Renal pelvis (tissue), 4 donors: Measurements from ENCODE around the gene TSC1. TPM values are rescaled to one million over a fixed set of nuclear protein-coding genes. Genes with fewer than 3 reads are reported as not detected.

ENCODE experiments used
- DNase-seq: peaks from one replicate; pipeline ENCODE4 v3.0.0-alpha.2; 2013
- polyA plus RNA-seq, 3 donors: library from polyadenylated mRNA; unstranded; fragments of 120-200 nt; gene quantifications; one replicate each; pipeline ENCODE4 v1.2.1, GENCODE V29; 2013; ENCODE audit not compliant: insufficient read length in 3 of 3

TSC1 gene
- polyA plus RNA-seq, 3 donors: 38.3 to 67.8 (median 56.3) TPM

DNA sequence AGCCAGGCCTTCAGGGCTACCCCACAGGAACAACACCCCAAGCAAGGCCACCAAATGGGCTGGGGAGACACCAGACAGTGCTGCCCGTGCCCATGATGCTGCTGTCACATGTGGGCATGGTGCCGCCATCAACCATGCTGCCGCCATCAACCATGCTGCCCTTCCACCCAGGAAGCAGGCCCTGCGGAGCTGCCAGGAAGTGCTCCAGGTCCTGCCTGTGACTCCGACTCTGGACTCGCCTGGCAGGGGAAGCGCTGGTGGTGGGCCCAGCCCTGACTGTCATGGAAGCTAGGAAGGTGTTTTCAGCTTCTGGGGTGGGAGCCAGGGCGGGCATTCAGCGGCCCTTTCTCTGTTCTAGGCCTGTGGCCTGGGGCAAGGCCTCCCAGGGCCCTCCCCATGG, 75.2 kb downstream of the TSC1 start:
- DNase-seq: no peak

DNA sequence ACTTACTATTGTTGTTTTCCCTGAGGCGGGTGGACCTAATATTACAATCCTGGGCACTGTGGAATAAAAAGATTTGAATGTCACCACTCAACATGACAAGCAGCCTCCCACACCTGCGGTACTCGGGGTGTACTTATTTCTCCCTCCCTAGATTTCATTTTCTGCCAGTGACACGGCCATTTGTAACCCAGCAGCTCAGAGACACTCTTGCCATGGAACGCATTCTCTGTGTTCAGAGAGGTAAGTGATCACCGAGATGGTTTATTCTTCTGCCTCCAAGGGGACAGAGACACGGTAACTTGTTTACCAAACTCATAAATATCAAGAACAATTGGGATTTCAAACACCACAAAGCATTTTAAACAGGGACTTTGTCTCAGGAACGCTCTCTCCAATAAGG, 77.5 kb downstream of the TSC1 start:
- DNase-seq: no peak

DNA sequence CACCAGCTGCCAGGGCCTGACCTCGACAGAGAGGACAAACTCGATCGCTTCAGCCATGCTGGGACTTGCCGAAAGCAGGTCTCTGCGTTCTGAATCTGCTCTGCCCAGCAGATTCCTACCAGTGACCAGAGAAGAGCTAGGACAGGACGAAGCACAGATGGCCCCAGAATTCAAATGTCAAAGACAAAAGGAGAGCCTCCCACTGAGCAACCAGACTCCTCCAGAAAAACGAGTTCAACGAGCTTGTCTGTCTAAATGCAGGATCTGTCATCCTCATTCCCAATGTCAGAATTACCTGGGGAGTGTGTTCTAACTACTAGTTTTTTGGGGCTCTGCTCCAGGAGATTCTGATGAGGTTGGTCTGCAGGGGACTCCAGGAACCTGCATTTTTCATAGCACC, 79.7 kb downstream of the TSC1 start:
- DNase-seq: no peak

GRCh38 chr9:132864277-132864676, 80.1 kb downstream of the TSC1 start:
- DNase-seq: no peak

- no peak for DNase-seq
Measured at GRCh38 chr9:132863096-132863495, 81.3 kb downstream of the TSC1 start.

GRCh38 chr9:132862533-132862932, 81.9 kb downstream of the TSC1 start:
- no peak for DNase-seq

DNA sequence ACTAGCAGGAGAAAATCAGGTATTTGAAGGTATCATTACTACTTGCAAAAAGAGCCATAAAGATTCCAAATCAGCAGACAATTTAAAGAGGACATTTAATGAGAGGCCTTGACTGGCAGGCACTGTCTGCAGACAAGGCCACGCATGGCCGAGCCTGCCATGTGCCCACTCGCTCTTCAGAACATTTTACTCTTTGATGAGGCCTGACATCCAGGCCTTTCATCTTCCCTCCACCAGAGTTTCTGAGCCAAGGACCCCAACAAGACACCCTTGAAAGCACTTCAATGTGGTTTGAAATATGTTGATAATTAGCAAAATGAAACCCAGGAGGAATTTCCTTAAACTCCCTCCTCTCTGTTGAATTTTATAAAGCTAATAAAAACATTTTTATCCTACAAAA, 82.8 kb downstream of the TSC1 start:
- DNase-seq: no peak

- DNase-seq: no peak
Measured at GRCh38 chr9:132858751-132859150, 85.7 kb downstream of the TSC1 start.

DNA sequence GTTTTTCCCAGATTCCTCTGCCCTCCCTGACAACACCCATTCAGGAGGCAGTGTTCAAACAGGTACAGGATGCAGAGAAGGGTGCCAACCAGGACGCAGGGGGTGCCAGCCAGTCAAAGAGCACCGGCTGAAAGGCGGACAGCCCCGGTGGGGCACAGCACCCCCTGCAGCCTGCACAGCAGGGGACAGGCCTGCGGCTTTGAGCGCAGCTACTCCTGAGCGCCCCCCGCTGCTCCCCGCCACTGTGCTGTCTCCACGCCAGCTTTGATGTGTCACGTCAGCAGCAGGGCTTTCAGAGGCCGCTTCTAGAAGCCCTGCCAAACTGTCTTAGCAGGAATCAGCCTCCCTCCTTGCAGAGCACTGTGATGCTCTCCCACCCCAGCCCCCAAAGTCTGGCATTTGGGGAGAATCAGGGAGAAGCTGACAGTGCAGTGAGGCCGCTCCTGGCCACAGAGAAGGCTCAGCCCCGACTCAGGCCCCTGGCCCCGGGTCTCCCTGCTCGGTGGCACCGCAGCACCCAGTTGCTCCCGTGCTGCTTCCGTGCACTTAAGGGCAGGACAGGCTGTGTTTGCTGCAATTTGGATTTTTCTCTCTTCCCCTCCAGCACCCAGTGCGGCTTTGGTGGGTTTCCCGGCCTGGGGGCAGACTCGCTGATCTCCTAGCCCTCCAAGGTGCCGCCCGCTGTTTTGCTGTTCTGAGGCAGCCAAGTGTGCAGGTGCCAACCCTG, 86.6 kb downstream of the TSC1 start:
- DNase-seq: no peak

- DNase-seq: no peak
Measured at GRCh38 chr9:132857031-132857430, 87.4 kb downstream of the TSC1 start.

DNA sequence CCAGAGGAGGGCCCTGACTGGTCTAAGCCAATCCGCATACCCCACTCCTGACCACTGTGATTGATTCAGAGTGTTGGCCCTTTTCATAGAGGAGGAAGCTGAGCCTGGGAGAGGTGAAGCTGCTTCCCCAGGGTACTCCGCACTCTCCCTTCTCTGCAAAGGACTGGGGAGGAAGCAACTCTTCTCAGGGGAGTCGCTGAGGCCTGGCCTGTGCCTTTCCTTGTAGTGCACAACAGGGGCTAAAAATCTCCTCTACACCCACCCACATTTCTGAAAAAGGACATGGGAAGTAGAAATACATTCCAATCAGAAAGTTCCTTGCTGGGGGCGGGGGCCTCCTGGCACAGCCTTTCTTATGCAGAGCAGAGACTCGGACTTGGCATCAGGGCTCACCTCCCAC, 88.5 kb downstream of the TSC1 start:
- DNase-seq: no peak

DNA sequence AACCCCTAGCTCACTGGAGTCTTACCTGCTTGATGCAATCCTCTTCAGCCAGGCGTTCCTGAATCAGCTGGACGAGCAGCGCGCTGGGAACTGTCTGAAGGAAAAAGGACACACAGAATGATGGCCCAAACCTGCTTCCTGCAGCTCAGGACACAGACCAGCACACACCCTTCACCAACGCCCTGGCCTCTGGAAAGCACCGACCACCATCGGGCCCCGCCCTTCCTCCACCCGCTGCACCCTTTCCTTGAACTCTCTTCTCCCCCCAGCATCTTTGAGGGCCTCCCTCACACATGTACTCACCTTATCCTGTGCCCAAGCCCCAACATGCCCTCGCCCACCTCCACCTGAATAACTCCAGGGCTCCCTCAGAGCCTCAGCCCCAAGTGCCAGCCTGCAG, 89.6 kb downstream of the TSC1 start:
- no peak for DNase-seq

DNA sequence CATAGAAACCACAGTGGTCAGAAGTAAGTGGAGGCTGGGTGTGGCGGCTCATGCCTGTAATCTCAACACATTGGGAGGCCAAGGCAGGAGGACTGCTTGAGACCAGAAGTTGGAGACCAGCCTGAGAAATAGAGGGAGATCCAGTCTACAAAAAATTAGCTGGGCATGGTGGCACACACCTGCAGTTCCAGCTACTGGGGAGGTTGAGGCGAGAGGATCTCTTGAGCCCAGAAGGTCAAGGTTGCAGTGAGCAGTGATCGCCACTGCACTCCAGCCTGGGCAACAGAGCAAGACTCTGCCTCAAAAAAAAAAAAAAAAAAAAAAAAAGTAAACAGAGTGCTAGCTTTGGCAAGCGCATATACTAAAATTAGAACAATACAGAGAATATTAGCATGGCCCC, 90.9 kb downstream of the TSC1 start:
- no peak for DNase-seq

GRCh38 chr9:132849185-132849706, 95.2 kb downstream of the TSC1 start:
- no peak for DNase-seq

- no peak for DNase-seq
Measured at GRCh38 chr9:132846918-132847515, 97.4 kb downstream of the TSC1 start.

DNA sequence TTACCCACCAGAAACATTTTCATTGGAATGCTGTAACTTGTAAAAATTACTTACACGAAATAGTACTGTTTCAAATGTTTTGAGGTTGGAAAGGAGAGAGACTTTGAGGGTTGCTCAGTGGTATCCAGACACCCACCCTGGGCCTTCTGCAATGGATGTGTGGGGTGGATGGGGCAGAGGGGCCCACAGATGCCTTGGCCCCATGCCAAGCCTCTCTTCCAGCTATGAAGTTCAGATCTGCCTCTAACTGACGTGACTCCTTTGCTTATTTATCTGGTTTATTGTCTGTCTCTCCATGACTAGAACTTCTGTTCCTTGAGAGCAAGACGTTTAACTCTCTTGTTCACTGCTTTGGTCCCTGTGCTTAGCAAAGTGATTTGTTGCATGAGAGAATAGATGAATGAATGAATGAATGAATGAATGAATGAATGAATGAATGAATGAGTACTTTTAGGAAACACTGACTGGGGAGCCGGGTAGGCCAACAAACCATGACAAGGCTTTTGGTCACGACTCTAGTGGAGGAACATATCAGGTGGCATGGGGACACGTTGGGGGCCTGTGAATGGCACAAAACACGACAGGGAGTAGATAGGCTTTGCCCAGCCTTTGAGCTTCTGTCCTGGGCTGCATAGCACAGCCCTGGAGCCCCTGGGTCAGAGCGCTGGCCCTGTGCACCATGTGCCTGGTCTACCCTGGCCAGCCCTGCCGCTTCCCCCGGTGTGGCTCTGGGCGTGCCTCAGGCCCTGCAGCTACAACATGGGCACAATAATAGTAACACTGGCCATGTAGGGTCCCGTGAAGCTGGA, 98.1 kb downstream of the TSC1 start:
- no peak for DNase-seq

DNA sequence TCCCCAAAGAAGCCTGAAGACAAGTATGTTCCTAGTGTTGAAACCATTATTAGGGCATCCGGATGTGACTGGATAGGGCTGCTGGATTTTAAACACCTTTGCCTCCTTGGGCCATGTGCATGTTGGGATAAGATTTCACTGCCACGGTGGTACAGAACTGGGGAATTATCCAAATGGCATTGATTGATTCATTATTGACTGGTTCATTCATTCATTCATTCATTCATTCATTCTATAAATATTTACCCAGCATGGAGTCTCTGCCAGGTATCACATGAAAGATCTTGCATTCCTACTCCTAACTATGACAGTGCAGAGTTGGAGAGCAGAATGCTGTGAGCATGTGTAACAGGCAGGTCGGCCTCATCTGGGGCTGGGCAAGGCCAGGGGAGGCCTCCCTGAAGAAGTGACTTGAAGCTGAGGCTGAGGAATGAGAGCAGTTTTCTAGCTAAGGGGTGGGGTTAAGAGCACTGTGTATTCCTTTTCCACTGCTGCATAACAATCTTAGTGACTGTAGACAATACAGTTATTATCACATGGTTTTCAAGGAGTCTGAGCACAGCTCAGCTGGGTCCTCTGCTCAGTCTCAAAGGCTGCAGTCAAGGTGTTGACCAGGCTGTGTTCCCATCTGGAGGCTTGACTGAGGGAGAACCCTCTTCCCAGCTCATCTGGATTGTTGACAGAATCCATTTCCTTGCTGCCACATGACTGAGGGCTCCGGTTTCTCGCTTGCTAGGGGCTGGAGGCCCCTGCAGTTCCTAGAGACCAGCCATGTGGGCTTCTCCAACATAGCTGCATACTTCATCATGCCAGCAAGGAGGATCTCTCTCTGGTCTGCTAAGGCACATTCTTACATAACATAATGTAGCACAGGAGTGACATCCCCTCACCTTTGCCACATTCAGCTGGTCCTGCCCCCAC, 102.0 kb downstream of the TSC1 start:
- no peak for DNase-seq
